MM.1S (cell line): ENCODE data around the gene KCNH2.

ENCODE experiments used
- DNase-seq: peaks from one replicate; pipeline ENCODE4 v3.0.0-alpha.2; 2015
- H2AFZ ChIP-seq: fragments of 300-600 bp; sonication (generic); 2 replicates; pipeline ENCODE4 v1.6.0; 2016; ENCODE audit warnings: antibody characterized with exemption, low read length
- H3F3A ChIP-seq: fragments of 300-600 bp; sonication (generic); 2 replicates; pipeline ENCODE4 v1.6.1; 2016; ENCODE audit warnings: mild to moderate bottlenecking, antibody characterized with exemption, low read length, moderate library complexity, mixed read lengths; ENCODE audit not compliant: insufficient read depth
- H3K27ac ChIP-seq: fragments of 300-600 bp; sonication (generic); 2 replicates; pipeline ENCODE4 v1.5.1; 2016; ENCODE audit warnings: mild to moderate bottlenecking, low read length
- H3K27me3 ChIP-seq: fragments of 300-600 bp; sonication (generic); replicated peaks from 2 replicates; pipeline ENCODE4 v1.6.0; 2016; ENCODE audit warnings: low read length; ENCODE audit not compliant: insufficient read depth
- H3K36me3 ChIP-seq: fragments of 300-600 bp; sonication (generic); replicated peaks from 2 replicates; pipeline ENCODE4 v1.6.1; 2016; ENCODE audit warnings: mild to moderate bottlenecking, low read length, mixed read lengths; ENCODE audit not compliant: insufficient read depth
- H3K4me1 ChIP-seq: fragments of 300-600 bp; sonication (generic); 2 replicates; pipeline ENCODE4 v1.6.1; 2016; ENCODE audit warnings: low read length, mixed read lengths
- H3K4me2 ChIP-seq: fragments of 300-600 bp; sonication (generic); 2 replicates; pipeline ENCODE4 v1.6.0; 2016; ENCODE audit warnings: low read depth, low read length
- H3K4me3 ChIP-seq: fragments of 300-600 bp; sonication (generic); 2 replicates; pipeline ENCODE4 v1.5.1; 2016; ENCODE audit warnings: low read length, mixed read lengths
- H3K79me2 ChIP-seq: fragments of 300-600 bp; sonication (generic); 2 replicates; pipeline ENCODE4 v1.6.1; 2016; ENCODE audit warnings: mixed run types, low read length, mixed read lengths
- H3K9ac ChIP-seq: fragments of 300-600 bp; sonication (generic); 2 replicates; pipeline ENCODE4 v1.6.1; 2016; ENCODE audit warnings: low read length, mixed read lengths
- H3K9me2 ChIP-seq: fragments of 300-600 bp; sonication (generic); replicated peaks from 2 replicates; pipeline ENCODE4 v1.6.1; 2016; ENCODE audit warnings: mild to moderate bottlenecking, low read length, mixed read lengths; ENCODE audit not compliant: insufficient read depth
- H3K9me3 ChIP-seq: fragments of 300-600 bp; sonication (generic); replicated peaks from 2 replicates; pipeline ENCODE4 v1.6.1; 2016; ENCODE audit warnings: mild to moderate bottlenecking, low read length, mixed read lengths; ENCODE audit not compliant: insufficient read depth
- H4K20me1 ChIP-seq: fragments of 300-600 bp; sonication (generic); 2 replicates; pipeline ENCODE4 v1.6.1; 2016; ENCODE audit warnings: mild to moderate bottlenecking, low read length, moderate library complexity, mixed read lengths; ENCODE audit not compliant: insufficient read depth
- CTCF ChIP-seq: fragments of 300-600 bp; sonication (generic); IDR thresholded peaks from 2 replicates; pipeline ENCODE4 v1.5.1; 2016; ENCODE audit warnings: antibody characterized with exemption, low read length, mixed read lengths
- EZH2 ChIP-seq: fragments of 300-600 bp; sonication (generic); optimal IDR thresholded peaks from 2 replicates; pipeline ENCODE3; 2017; ENCODE audit warnings: low read depth, mild to moderate bottlenecking, antibody characterized with exemption, low read length, mixed read lengths
- EZH2phosphoT487 ChIP-seq: fragments of 300-600 bp; sonication (generic); IDR thresholded peaks from 2 replicates; pipeline ENCODE4 v1.6.1; 2018; ENCODE audit warnings: antibody characterized with exemption, low read length

KCNH2 gene

GRCh38 chr7:150969475-150969874, 8.6 kb downstream of the KCNH2 start:
- Histone ChIP-seq H3K9me3 (no peaks in the 10 kb centered on the region), H3K4me2 (no peak overlapping the region)

GRCh38 chr7:150968734-150969372, 9.3 kb downstream of the KCNH2 start:
- Histone ChIP-seq H3K79me2 (no peaks in the 10 kb centered on the region), H3K4me3 (no peak overlapping the region), H3K27me3 (no peaks in the 10 kb centered on the region), H3K27ac (no peak overlapping the region), H3K9me3 (no peaks in the 10 kb centered on the region), H2AFZ (no peak overlapping the region), H4K20me1 (no peaks in the 10 kb centered on the region), H3K9ac (no peak overlapping the region), H3K9me2 (no peaks in the 10 kb centered on the region), H3K4me2 (no peak overlapping the region), H3K36me3 (no peaks in the 10 kb centered on the region), H3F3A (no peaks in the 10 kb centered on the region), H3K4me1 (peaks cover 9% of the 10 kb centered on the region)
- TF ChIP-seq EZH2 (no peak), EZH2phosphoT487 (no peak), CTCF (no peak)
- no peak for DNase-seq

More at GRCh38 chr7:150969475-150969874, 8.6 kb downstream of the KCNH2 start:
- no peak overlapping the region for H3K27ac ChIP-seq
- no peak overlapping the region for H3K4me3 ChIP-seq
- no peaks in the 10 kb centered on the region for H3K36me3 ChIP-seq
- DNase-seq: no peak
- H3K9ac ChIP-seq: no peak overlapping the region
- no peaks in the 10 kb centered on the region for H3K9me2 ChIP-seq
- H2AFZ ChIP-seq: no peak overlapping the region
- no peaks in the 10 kb centered on the region for H4K20me1 ChIP-seq
- H3K4me1 ChIP-seq: peaks cover 14% of the 10 kb centered on the region
- no peak for TF ChIP-seq CTCF
- no peak for TF ChIP-seq EZH2phosphoT487
- no peak for TF ChIP-seq EZH2
- H3K27me3 ChIP-seq: no peaks in the 10 kb centered on the region
- H3K79me2 ChIP-seq: no peaks in the 10 kb centered on the region
- peaks cover 5% of the 10 kb centered on the region; the same call in 1 of the 2 replicates for H3F3A ChIP-seq

GRCh38 chr7:150968056-150968733, 9.9 kb downstream of the KCNH2 start:
- H3K4me1 ChIP-seq: peaks cover 2% of the 10 kb centered on the region
- H3K27me3 ChIP-seq: no peaks in the 10 kb centered on the region
- H3K4me3 ChIP-seq: no peak overlapping the region
- DNase-seq: no peak
- H4K20me1 ChIP-seq: no peaks in the 10 kb centered on the region
- no peaks in the 10 kb centered on the region for H3F3A ChIP-seq
- no peaks in the 10 kb centered on the region for H3K79me2 ChIP-seq
- no peak for TF ChIP-seq CTCF
- no peak for TF ChIP-seq EZH2phosphoT487
- no peak for TF ChIP-seq EZH2
- no peaks in the 10 kb centered on the region for H3K9me3 ChIP-seq
- no peak overlapping the region for H3K27ac ChIP-seq
- no peak overlapping the region for H3K4me2 ChIP-seq
- no peaks in the 10 kb centered on the region for H3K36me3 ChIP-seq
- no peaks in the 10 kb centered on the region for H3K9me2 ChIP-seq
- no peak overlapping the region for H3K9ac ChIP-seq
- no peak overlapping the region for H2AFZ ChIP-seq
